IMR-90 (cell line): ENCODE measurements around the gene GMCL1. TPM values are rescaled to one million over a fixed set of nuclear protein-coding genes. Genes with fewer than 3 reads are reported as not detected.

Source experiments
- ATAC-seq: fragments of 200-7000 bp; cut with Tn5 transposase; 2 replicates; pipeline ENCODE4 v1.9.1; 2020; ENCODE audit warnings: low read depth, mild to moderate bottlenecking, moderate library complexity
- BruUV-seq: library from RNA; stranded (reverse); fragments of 400-500 nt; replicated peaks from 2 replicates; lab custom pipeline; 2021; lab: Mats Ljungman, UMichigan
- CTCF ChIA-PET: fragments of 300-600 bp; formaldehyde crosslinking; extraction: SDS; loops from one replicate; lab custom pipeline; 2021; ENCODE audit warnings: antibody characterized with exemption; lab: Yijun Ruan, JAX
- POLR2A ChIA-PET: fragments of 300-600 bp; sonication (Branson Sonifier 250); formaldehyde crosslinking; loops from one replicate; lab custom pipeline; 2022; ENCODE audit warnings: antibody characterized with exemption; ENCODE audit not compliant: unreplicated experiment; lab: Charles Lee
- DNase-seq: peaks from one replicate; pipeline ENCODE4 v3.0.0; 2013
- H2AFZ ChIP-seq: replicated peaks from 2 replicates; pipeline ENCODE3; 2013; ENCODE audit warnings: low read length, mild to moderate bottlenecking; ENCODE audit not compliant: poor library complexity
- H2AK5ac ChIP-seq: 2 replicates; pipeline ENCODE4 v1.6.1; 2013; ENCODE audit warnings: low read depth, low read length, inconsistent platforms
- H2AK9ac ChIP-seq: replicated peaks from 2 replicates; pipeline ENCODE3; 2013; ENCODE audit warnings: mild to moderate bottlenecking, low read depth, low read length, moderate library complexity; ENCODE audit not compliant: poor library complexity
- H2BK120ac ChIP-seq: 2 replicates; pipeline ENCODE4 v1.6.1; 2013; ENCODE audit warnings: low read depth, low read length, inconsistent platforms
- H2BK15ac ChIP-seq: 3 replicates; pipeline ENCODE4 v1.6.1; 2013; ENCODE audit warnings: low read depth, low read length, inconsistent platforms
- H2BK20ac ChIP-seq: 2 replicates; pipeline ENCODE4 v1.6.1; 2013; ENCODE audit warnings: low read depth, mild to moderate bottlenecking, inconsistent platforms, low read length, moderate library complexity
- H2BK5ac ChIP-seq: 2 replicates; pipeline ENCODE4 v1.6.1; 2013; ENCODE audit warnings: mild to moderate bottlenecking, low read depth, low read length, inconsistent platforms; ENCODE audit not compliant: poor library complexity, severe bottlenecking
- H3K14ac ChIP-seq: replicated peaks from 2 replicates; pipeline ENCODE4 v1.6.1; 2013; ENCODE audit warnings: low read depth, low read length, inconsistent platforms
- H3K18ac ChIP-seq: 2 replicates; pipeline ENCODE4 v1.6.1; 2013; ENCODE audit warnings: low read depth, low read length, control low read depth
- H3K23ac ChIP-seq: 2 replicates; pipeline ENCODE4 v1.6.1; 2013; ENCODE audit warnings: low read depth, low read length, inconsistent platforms
- H3K27ac ChIP-seq: 2 replicates; pipeline ENCODE4 v1.5.1; 2013; ENCODE audit warnings: mild to moderate bottlenecking, control low read depth, low read length; ENCODE audit not compliant: insufficient read depth
- H3K27me3 ChIP-seq: 2 replicates; pipeline ENCODE4 v1.6.1; 2013; ENCODE audit warnings: low read length; ENCODE audit not compliant: control insufficient read depth, insufficient read depth
- H3K36me3 ChIP-seq: 2 replicates; pipeline ENCODE4 v1.6.1; 2013; ENCODE audit warnings: low read length, mixed read lengths; ENCODE audit not compliant: control insufficient read depth, insufficient read depth
- H3K4ac ChIP-seq: 2 replicates; pipeline ENCODE4 v1.6.1; 2013; ENCODE audit warnings: low read depth, low read length, inconsistent platforms
- H3K4me1 ChIP-seq: 2 replicates; pipeline ENCODE4 v1.6.1; 2013; ENCODE audit warnings: low read length, mixed read lengths; ENCODE audit not compliant: control insufficient read depth, insufficient read depth
- H3K4me2 ChIP-seq: 2 replicates; pipeline ENCODE4 v1.6.1; 2013; ENCODE audit warnings: low read depth, mild to moderate bottlenecking, control low read depth, low read length, moderate library complexity
- H3K4me3 ChIP-seq: 2 replicates; pipeline ENCODE4 v1.5.1; 2013; ENCODE audit warnings: low read depth, mild to moderate bottlenecking, control low read depth, low read length, moderate library complexity; ENCODE audit not compliant: insufficient read depth
- H3K56ac ChIP-seq: 2 replicates; pipeline ENCODE4 v1.6.1; 2013; ENCODE audit warnings: low read length, inconsistent platforms; ENCODE audit not compliant: insufficient read depth; ENCODE audit errors: extremely low read depth
- H3K79me1 ChIP-seq, 2 experiments: 2 replicates each; pipeline ENCODE4 v1.6.1; 2013; ENCODE audit warnings: low read length in 2 of 2, inconsistent platforms in 1 of 2, low read depth in 1 of 2
- H3K9ac ChIP-seq: 2 replicates; pipeline ENCODE4 v1.6.1; 2013; ENCODE audit warnings: low read depth, low read length, control low read depth
- H3K9me1 ChIP-seq: 2 replicates; pipeline ENCODE4 v1.6.1; 2013; ENCODE audit warnings: low read length, inconsistent platforms; ENCODE audit not compliant: insufficient read depth
- H3K9me3 ChIP-seq: 2 replicates; pipeline ENCODE4 v1.6.1; 2013; ENCODE audit warnings: low read length; ENCODE audit not compliant: control insufficient read depth, insufficient read depth
- H4K20me1 ChIP-seq: 2 replicates; pipeline ENCODE4 v1.6.1; 2013; ENCODE audit warnings: low read length, inconsistent platforms; ENCODE audit not compliant: insufficient read depth
- H4K5ac ChIP-seq: 2 replicates; pipeline ENCODE4 v1.6.1; 2013; ENCODE audit warnings: mild to moderate bottlenecking, low read depth, low read length, control low read depth
- H4K8ac ChIP-seq, 2 experiments: 2 replicates each; pipeline ENCODE4 v1.6.1; 2013; ENCODE audit warnings: low read depth in 2 of 2, low read length in 2 of 2, control low read depth in 1 of 2, inconsistent platforms in 1 of 2
- H4K91ac ChIP-seq: 2 replicates; pipeline ENCODE4 v1.6.1; 2013; ENCODE audit warnings: low read depth, low read length, inconsistent platforms; ENCODE audit not compliant: insufficient read depth
- BHLHE40 ChIP-seq: fragments of 150-350 bp; IDR thresholded peaks from 2 replicates; pipeline ENCODE4 v1.6.1; 2016; ENCODE audit warnings: mild to moderate bottlenecking, low read depth, low read length
- CEBPB ChIP-seq: IDR thresholded peaks from 2 replicates; pipeline ENCODE4 v1.6.1; 2012; ENCODE audit warnings: low read depth, low read length, improper control_type of control experiment
- CHD1 ChIP-seq: IDR thresholded peaks from 2 replicates; pipeline ENCODE4 v1.6.1; 2012; ENCODE audit warnings: low read depth, low read length, improper control_type of control experiment
- FOS ChIP-seq: fragments of 150-350 bp; IDR thresholded peaks from 2 replicates; pipeline ENCODE4 v1.6.1; 2016; ENCODE audit warnings: low read depth, low read length
- MAFK ChIP-seq: IDR thresholded peaks from 2 replicates; pipeline ENCODE4 v1.6.1; 2012; ENCODE audit warnings: low read depth, low read length, improper control_type of control experiment
- MAZ ChIP-seq: IDR thresholded peaks from 2 replicates; pipeline ENCODE4 v1.6.1; 2012; ENCODE audit warnings: low read depth, mild to moderate bottlenecking, low read length, improper control_type of control experiment, moderate library complexity, borderline replicate concordance
- MXI1 ChIP-seq: IDR thresholded peaks from 2 replicates; pipeline ENCODE4 v1.6.1; 2012; ENCODE audit warnings: low read depth, mild to moderate bottlenecking, low read length, moderate library complexity, borderline replicate concordance
- POLR2A ChIP-seq: IDR thresholded peaks from 2 replicates; pipeline ENCODE4 v1.6.1; 2012; ENCODE audit warnings: mild to moderate bottlenecking, low read depth, low read length
- RAD21 ChIP-seq: IDR thresholded peaks from 2 replicates; pipeline ENCODE4 v1.6.1; 2012; ENCODE audit warnings: low read length, improper control_type of control experiment
- RCOR1 ChIP-seq: IDR thresholded peaks from 2 replicates; pipeline ENCODE4 v1.6.1; 2012; ENCODE audit warnings: mild to moderate bottlenecking, low read length, improper control_type of control experiment; ENCODE audit not compliant: insufficient replicate concordance
- RFX5 ChIP-seq: IDR thresholded peaks from 2 replicates; pipeline ENCODE4 v1.8.0; 2012; ENCODE audit warnings: low read depth, mild to moderate bottlenecking, low read length, moderate library complexity
- SMC3 ChIP-seq: fragments of 150-350 bp; IDR thresholded peaks from 2 replicates; pipeline ENCODE4 v1.6.1; 2016; ENCODE audit warnings: low read depth, mild to moderate bottlenecking, antibody characterized with exemption, low read length, moderate library complexity
- WGBS, 2 experiments: methylation state at CpG; one replicate each; pipeline versions ENCODE4 v1.1.5 to v1.1.7; 2013; ENCODE audit warnings: missing lambda C conversion rate in 2 of 2; ENCODE audit not compliant: insufficient read length in 1 of 2; ENCODE audit errors: extremely low coverage in 2 of 2; 5-methylcytosine and 5-hydroxymethylcytosine counted together
- dilution Hi-C: fragments of 300-500 bp; cut with HindIII; formaldehyde crosslinking; loops from one replicate; pipeline ENCODE4 v1.14.3; 2018; ENCODE audit warnings: low sequenced_read_pairs; ENCODE audit not compliant: unreplicated experiment
- in situ Hi-C: fragments of 300-500 bp; cut with MboI; formaldehyde crosslinking; loops from 3 replicates; pipeline ENCODE4 v1.14.3; 2019; ENCODE audit warnings: low sequenced_read_pairs, inconsistent platforms, mixed read lengths
- intact Hi-C: fragments of 100-400 bp; cut with micrococcal nuclease; formaldehyde crosslinking; loops from 2 replicates; pipeline ENCODE4 v1.10.0; 2022
- polyA plus RNA-seq, 3 experiments: library from polyadenylated mRNA; depleted of rRNA; stranded (reverse); fragments of >200 nt; gene quantifications; 2 replicates each; pipeline ENCODE4 v1.2.3, GENCODE V29; 2012; ENCODE audit warnings: low replicate concordance in 1 of 3
- total RNA-seq: library from RNA; depleted of rRNA; stranded (reverse); fragments of >200 nt; gene quantifications from 2 replicates; pipeline ENCODE4 v1.2.3, GENCODE V29; 2012
- TF ChIP-seq, protein P1 (sequence below): fragments of 150-350 bp; IDR thresholded peaks from 2 replicates; pipeline ENCODE4 v1.6.1; 2016; ENCODE audit warnings: low read depth, mild to moderate bottlenecking, low read length, moderate library complexity, borderline replicate concordance
- TF ChIP-seq, protein P2 (sequence below): conservative IDR thresholded peaks from 2 replicates; pipeline ENCODE4 v1.5.1; 2012; ENCODE audit warnings: mild to moderate bottlenecking, low read depth, low read length, improper control_type of control experiment
- TF ChIP-seq, protein P3 (sequence below): fragments of 150-350 bp; IDR thresholded peaks from 2 replicates; pipeline ENCODE4 v1.6.1; 2017; ENCODE audit warnings: mild to moderate bottlenecking, antibody characterized with exemption, low read length, low read depth

Gene GMCL1
- total and polyA plus RNA-seq, 2 of the 4 experiments (the other 2 are of a cell fraction) = 2.8 to 3.4 TPM

DNA sequence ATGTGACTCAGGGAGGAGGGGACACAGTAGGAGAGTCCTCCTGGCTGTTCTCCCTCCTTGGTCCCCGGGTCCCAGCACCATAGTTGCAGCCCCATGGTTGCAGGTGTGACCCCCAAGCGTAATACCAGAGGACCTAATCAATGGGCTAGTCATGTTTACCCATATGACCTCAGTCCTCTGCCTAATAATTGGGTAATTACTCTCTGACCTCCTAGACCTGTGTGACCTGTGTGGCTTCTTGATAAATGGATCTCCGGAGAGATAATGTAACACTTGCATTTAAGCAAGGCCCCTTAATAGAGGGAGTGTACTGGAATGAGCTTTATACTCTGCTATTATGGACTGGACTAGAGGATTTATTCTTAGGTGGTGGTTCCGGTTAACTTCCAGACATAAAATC is 32.2 kb upstream of the GMCL1 start:
- Histone ChIP-seq H3K79me1 (no peaks in the 10 kb centered on the region; a peak in 2 of 4 replicates), H4K8ac (no peak overlapping the region), H2BK5ac (no peak overlapping the region), H3K4me1 (peaks cover 7% of the 10 kb centered on the region; the same call in 1 of the 2 replicates), H4K91ac (no peak overlapping the region), H2BK20ac (no peak overlapping the region), H3K9ac (no peak overlapping the region), H3K4ac (no peak overlapping the region), H4K20me1 (peaks cover 2% of the 10 kb centered on the region; the same call in 1 of the 2 replicates), H3K56ac (no peak overlapping the region), H3K4me2 (no peak overlapping the region), H3K14ac (no peak overlapping the region), H2BK15ac (no peak overlapping the region), H3K4me3 (no peak overlapping the region), H3K27me3 (no peaks in the 10 kb centered on the region), H2BK120ac (no peak overlapping the region), H2AK9ac (no peak overlapping the region), H3K23ac (no peak overlapping the region), H3K36me3 (no peaks in the 10 kb centered on the region; the same call in 1 of the 2 replicates), H3K9me3 (no peaks in the 10 kb centered on the region), H3K18ac (no peak overlapping the region), H3K9me1 (no peaks in the 10 kb centered on the region), H2AK5ac (no peak overlapping the region), H3K27ac (no peak overlapping the region), H4K5ac (no peak overlapping the region), H2AFZ (no peak overlapping the region)
- dilution Hi-C loops (no loop called here), in situ Hi-C loops (no loop called here), intact Hi-C loops (loop anchor here (5.0 kb wide), 1 partner anchor 55 kb away; the partner anchor contains the start of gene ANXA4)
- TF ChIP-seq RAD21 = no peak
- no peak for TF ChIP-seq MAZ
- TF ChIP-seq, protein P1, sequence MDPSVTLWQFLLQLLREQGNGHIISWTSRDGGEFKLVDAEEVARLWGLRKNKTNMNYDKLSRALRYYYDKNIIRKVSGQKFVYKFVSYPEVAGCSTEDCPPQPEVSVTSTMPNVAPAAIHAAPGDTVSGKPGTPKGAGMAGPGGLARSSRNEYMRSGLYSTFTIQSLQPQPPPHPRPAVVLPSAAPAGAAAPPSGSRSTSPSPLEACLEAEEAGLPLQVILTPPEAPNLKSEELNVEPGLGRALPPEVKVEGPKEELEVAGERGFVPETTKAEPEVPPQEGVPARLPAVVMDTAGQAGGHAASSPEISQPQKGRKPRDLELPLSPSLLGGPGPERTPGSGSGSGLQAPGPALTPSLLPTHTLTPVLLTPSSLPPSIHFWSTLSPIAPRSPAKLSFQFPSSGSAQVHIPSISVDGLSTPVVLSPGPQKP = no peak
- no peak for TF ChIP-seq MAFK
- no peak for TF ChIP-seq RFX5
- no peak for TF ChIP-seq POLR2A
- TF ChIP-seq, protein P2, sequence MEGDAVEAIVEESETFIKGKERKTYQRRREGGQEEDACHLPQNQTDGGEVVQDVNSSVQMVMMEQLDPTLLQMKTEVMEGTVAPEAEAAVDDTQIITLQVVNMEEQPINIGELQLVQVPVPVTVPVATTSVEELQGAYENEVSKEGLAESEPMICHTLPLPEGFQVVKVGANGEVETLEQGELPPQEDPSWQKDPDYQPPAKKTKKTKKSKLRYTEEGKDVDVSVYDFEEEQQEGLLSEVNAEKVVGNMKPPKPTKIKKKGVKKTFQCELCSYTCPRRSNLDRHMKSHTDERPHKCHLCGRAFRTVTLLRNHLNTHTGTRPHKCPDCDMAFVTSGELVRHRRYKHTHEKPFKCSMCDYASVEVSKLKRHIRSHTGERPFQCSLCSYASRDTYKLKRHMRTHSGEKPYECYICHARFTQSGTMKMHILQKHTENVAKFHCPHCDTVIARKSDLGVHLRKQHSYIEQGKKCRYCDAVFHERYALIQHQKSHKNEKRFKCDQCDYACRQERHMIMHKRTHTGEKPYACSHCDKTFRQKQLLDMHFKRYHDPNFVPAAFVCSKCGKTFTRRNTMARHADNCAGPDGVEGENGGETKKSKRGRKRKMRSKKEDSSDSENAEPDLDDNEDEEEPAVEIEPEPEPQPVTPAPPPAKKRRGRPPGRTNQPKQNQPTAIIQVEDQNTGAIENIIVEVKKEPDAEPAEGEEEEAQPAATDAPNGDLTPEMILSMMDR = no peak
- no peak for TF ChIP-seq MXI1
- no peak for TF ChIP-seq SMC3
- TF ChIP-seq CHD1 = no peak
- TF ChIP-seq RCOR1 = no peak
- TF ChIP-seq, protein P3, sequence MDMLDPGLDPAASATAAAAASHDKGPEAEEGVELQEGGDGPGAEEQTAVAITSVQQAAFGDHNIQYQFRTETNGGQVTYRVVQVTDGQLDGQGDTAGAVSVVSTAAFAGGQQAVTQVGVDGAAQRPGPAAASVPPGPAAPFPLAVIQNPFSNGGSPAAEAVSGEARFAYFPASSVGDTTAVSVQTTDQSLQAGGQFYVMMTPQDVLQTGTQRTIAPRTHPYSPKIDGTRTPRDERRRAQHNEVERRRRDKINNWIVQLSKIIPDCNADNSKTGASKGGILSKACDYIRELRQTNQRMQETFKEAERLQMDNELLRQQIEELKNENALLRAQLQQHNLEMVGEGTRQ = no peak
- no peak for TF ChIP-seq BHLHE40
- TF ChIP-seq CEBPB = no peak
- no peak for TF ChIP-seq FOS
- no peak for ATAC-seq
- POLR2A ChIA-PET = no interaction called here
- WGBS, 2 experiments = no CpG with 5 or more reads among the region's 4 CpGs
- no peak for DNase-seq
- CTCF ChIA-PET = no interaction called here
- no TSS peak for BruUV-seq
